Measurements from ENCODE around the gene NHLRC3. TPM values are rescaled to one million over a fixed set of nuclear protein-coding genes. Genes with fewer than 3 reads are reported as not detected.
"Not testable (repeated sequence)": the region's sequence is repeated elsewhere in the genome, so short reads cannot be mapped to it uniquely, and the experiment has no call there.

Gene NHLRC3
- polyA plus RNA-seq, 1 donor from 2014 or later: 66.5 TPM

GRCh38 chr13:39072842-39073241 is 34.6 kb downstream of the NHLRC3 start:
- H4K20me1 ChIP-seq (ENCODE audit: insufficient read depth): no peaks in the 10 kb centered on the region
- H3K27me3 ChIP-seq (ENCODE audit: insufficient read depth, low read depth, low read length): no peaks in the 10 kb centered on the region
- no peaks in the 10 kb centered on the region for H3F3A ChIP-seq (ENCODE audit: insufficient read depth, low read length, poor library complexity, severe bottlenecking)
- no peak overlapping the region for H3K27ac ChIP-seq (ENCODE audit: low read length)
- H3K4me2 ChIP-seq (ENCODE audit: low read length): no peak overlapping the region
- no peaks in the 10 kb centered on the region for H3K36me3 ChIP-seq (ENCODE audit: insufficient read depth, low read length)
- no peaks in the 10 kb centered on the region for H3K79me2 ChIP-seq (replicated peaks; ENCODE audit: insufficient read depth, low read length)
- no peak overlapping the region for H3K4me3 ChIP-seq (ENCODE audit: low read length)
- TF ChIP-seq, protein P1, sequence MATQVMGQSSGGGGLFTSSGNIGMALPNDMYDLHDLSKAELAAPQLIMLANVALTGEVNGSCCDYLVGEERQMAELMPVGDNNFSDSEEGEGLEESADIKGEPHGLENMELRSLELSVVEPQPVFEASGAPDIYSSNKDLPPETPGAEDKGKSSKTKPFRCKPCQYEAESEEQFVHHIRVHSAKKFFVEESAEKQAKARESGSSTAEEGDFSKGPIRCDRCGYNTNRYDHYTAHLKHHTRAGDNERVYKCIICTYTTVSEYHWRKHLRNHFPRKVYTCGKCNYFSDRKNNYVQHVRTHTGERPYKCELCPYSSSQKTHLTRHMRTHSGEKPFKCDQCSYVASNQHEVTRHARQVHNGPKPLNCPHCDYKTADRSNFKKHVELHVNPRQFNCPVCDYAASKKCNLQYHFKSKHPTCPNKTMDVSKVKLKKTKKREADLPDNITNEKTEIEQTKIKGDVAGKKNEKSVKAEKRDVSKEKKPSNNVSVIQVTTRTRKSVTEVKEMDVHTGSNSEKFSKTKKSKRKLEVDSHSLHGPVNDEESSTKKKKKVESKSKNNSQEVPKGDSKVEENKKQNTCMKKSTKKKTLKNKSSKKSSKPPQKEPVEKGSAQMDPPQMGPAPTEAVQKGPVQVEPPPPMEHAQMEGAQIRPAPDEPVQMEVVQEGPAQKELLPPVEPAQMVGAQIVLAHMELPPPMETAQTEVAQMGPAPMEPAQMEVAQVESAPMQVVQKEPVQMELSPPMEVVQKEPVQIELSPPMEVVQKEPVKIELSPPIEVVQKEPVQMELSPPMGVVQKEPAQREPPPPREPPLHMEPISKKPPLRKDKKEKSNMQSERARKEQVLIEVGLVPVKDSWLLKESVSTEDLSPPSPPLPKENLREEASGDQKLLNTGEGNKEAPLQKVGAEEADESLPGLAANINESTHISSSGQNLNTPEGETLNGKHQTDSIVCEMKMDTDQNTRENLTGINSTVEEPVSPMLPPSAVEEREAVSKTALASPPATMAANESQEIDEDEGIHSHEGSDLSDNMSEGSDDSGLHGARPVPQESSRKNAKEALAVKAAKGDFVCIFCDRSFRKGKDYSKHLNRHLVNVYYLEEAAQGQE (IDR thresholded peaks at IDR 0.05; ENCODE audit: borderline replicate concordance): no peak
- TF ChIP-seq POLR2AphosphoS5 (IDR thresholded peaks at IDR 0.05) (no peak), RAD21 (conservative IDR thresholded peaks at IDR 0.05) (no peak)
- H3K9me3 ChIP-seq (ENCODE audit: low read length): no peaks in the 10 kb centered on the region
- no peak overlapping the region for H2AFZ ChIP-seq (ENCODE audit: low read depth, low read length)
- no peaks in the 10 kb centered on the region for H3K9me2 ChIP-seq (ENCODE audit: insufficient read depth, low read length)
- H3K9ac ChIP-seq (ENCODE audit: low read length): no peak overlapping the region

GRCh38 chr13:39073983-39074382 is 35.7 kb downstream of the NHLRC3 start:
- no peaks in the 10 kb centered on the region for H3K27me3 ChIP-seq (ENCODE audit: insufficient read depth, low read depth, low read length)
- H3K9ac ChIP-seq (ENCODE audit: low read length): no peak overlapping the region
- no peak for TF ChIP-seq SMC3 (conservative IDR thresholded peaks at IDR 0.05; ENCODE audit: poor library complexity)
- no peak for TF ChIP-seq EZH2 (IDR thresholded peaks at IDR 0.05; ENCODE audit: borderline replicate concordance, insufficient read depth, low read length, poor library complexity, severe bottlenecking)
- TF ChIP-seq, protein P2, sequence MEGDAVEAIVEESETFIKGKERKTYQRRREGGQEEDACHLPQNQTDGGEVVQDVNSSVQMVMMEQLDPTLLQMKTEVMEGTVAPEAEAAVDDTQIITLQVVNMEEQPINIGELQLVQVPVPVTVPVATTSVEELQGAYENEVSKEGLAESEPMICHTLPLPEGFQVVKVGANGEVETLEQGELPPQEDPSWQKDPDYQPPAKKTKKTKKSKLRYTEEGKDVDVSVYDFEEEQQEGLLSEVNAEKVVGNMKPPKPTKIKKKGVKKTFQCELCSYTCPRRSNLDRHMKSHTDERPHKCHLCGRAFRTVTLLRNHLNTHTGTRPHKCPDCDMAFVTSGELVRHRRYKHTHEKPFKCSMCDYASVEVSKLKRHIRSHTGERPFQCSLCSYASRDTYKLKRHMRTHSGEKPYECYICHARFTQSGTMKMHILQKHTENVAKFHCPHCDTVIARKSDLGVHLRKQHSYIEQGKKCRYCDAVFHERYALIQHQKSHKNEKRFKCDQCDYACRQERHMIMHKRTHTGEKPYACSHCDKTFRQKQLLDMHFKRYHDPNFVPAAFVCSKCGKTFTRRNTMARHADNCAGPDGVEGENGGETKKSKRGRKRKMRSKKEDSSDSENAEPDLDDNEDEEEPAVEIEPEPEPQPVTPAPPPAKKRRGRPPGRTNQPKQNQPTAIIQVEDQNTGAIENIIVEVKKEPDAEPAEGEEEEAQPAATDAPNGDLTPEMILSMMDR (IDR thresholded peaks at IDR 0.05; ENCODE audit: poor library complexity, severe bottlenecking): no peak
- no peak for TF ChIP-seq POLR2AphosphoS5 (IDR thresholded peaks at IDR 0.05)
- TF ChIP-seq, protein P1 (IDR thresholded peaks at IDR 0.05; ENCODE audit: borderline replicate concordance): no peak
- TF ChIP-seq RAD21 (conservative IDR thresholded peaks at IDR 0.05): no peak
- no peak for TF ChIP-seq MXI1 (conservative IDR thresholded peaks at IDR 0.05; ENCODE audit: poor library complexity, severe bottlenecking)
- no peak for TF ChIP-seq EP300 (conservative IDR thresholded peaks at IDR 0.05; ENCODE audit: poor library complexity, severe bottlenecking)
- no peak for TF ChIP-seq TAF1 (IDR thresholded peaks at IDR 0.05; ENCODE audit: low read depth)
- no peaks in the 10 kb centered on the region for H3K9me2 ChIP-seq (ENCODE audit: insufficient read depth, low read length)
- no peak overlapping the region for H3K27ac ChIP-seq (ENCODE audit: low read length)
- H3K79me2 ChIP-seq (replicated peaks; ENCODE audit: insufficient read depth, low read length): no peaks in the 10 kb centered on the region
- no peaks in the 10 kb centered on the region for H4K20me1 ChIP-seq (ENCODE audit: insufficient read depth)
- H3K9me3 ChIP-seq (ENCODE audit: low read length): no peaks in the 10 kb centered on the region
- no peak overlapping the region for H3K4me3 ChIP-seq (ENCODE audit: low read length)
- H2AFZ ChIP-seq (ENCODE audit: low read depth, low read length): no peak overlapping the region
- no peaks in the 10 kb centered on the region for H3F3A ChIP-seq (ENCODE audit: insufficient read depth, low read length, poor library complexity, severe bottlenecking)
- no peak overlapping the region for H3K4me2 ChIP-seq (ENCODE audit: low read length)
- H3K36me3 ChIP-seq (ENCODE audit: insufficient read depth, low read length): no peaks in the 10 kb centered on the region

DNA sequence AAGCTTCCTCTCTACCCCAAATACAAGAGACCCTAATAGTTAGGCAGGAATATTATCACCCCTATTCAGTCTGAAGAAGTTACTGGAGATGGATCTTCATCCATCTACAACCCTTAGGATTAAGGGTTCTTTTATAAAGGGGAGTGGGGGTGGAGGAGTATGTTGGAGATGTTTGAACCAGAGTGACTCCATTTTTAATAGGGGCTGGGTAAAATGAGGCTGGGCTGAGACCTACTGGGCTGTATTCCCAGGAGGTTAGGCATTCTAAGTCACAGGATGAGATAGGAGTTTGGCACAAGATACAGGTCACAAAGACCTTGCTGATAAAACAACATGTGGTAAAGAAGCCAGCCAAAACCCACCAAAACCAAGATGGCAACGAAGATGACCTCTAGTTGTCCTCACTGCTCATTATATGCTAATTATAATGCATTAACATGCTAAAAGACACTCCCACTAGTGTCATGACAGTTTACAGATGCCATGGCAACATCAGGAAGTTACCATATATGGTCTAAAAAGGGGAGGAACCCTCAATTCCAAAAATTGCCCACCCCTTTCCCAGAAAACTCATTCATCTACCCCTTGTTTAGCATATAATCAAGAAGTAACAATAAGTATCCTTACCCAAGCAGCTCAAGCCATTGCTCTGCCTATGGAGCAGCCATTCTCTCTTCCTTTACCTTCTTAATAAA is 48.1 kb downstream of the NHLRC3 start:
- not testable (repeated sequence) for H3K27ac ChIP-seq (ENCODE audit: low read length); H3K36me3 ChIP-seq (ENCODE audit: insufficient read depth, low read length); H3F3A ChIP-seq (ENCODE audit: insufficient read depth, low read length, poor library complexity, severe bottlenecking); H3K27me3 ChIP-seq (ENCODE audit: insufficient read depth, low read depth, low read length); H3K4me2 ChIP-seq (ENCODE audit: low read length); H3K9ac ChIP-seq (ENCODE audit: low read length); H4K20me1 ChIP-seq (ENCODE audit: insufficient read depth); H3K9me3 ChIP-seq (ENCODE audit: low read length); H3K79me2 ChIP-seq (replicated peaks; ENCODE audit: insufficient read depth, low read length); H3K4me3 ChIP-seq (ENCODE audit: low read length); H2AFZ ChIP-seq (ENCODE audit: low read depth, low read length); H3K9me2 ChIP-seq (ENCODE audit: insufficient read depth, low read length)
